Esophagus squamous epithelium (tissue), 4 donors: ENCODE results near the gene FER1L5.

Experiments
- POLR2A ChIP-seq, 4 donors: fragments of 450-650 bp; IDR thresholded peaks; one replicate each; pipeline ENCODE4 v1.6.1; 2017; ENCODE audit warnings: antibody characterized with exemption in 4 of 4, mild to moderate bottlenecking in 4 of 4, moderate library complexity in 3 of 4
- TF ChIP-seq, protein P1 (sequence below), 6 experiments: fragments of 450-650 bp in 4 of 6; fragments of 200-600 bp in 2 of 6; sonication (generic) in 2 of 6; IDR thresholded peaks; one replicate each; pipeline ENCODE4 v1.5.1; 2016 to 2019; ENCODE audit warnings: antibody characterized with exemption in 6 of 6, mild to moderate bottlenecking in 4 of 6, moderate library complexity in 4 of 6

DNA sequence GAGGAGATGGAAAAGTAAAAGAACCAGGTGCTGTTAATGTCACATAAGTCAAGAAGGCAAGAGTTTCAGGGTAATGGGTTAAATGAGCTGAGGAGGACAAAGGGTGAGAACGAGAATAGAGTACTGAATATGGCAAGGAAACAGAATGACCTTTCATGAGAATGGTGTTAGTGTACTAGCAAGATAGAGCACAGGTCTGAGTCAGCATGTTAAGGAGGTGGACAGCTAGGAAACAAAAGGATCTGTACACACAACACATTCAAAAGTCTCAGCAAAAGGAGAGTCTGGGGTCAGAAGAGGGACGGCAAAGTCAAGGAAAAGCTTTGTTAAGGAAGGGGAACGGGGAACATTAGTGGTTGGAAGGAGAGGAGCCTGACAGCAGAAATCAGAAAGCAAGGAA is 68.4 kb downstream of the FER1L5 start:
- TF ChIP-seq, protein P1, sequence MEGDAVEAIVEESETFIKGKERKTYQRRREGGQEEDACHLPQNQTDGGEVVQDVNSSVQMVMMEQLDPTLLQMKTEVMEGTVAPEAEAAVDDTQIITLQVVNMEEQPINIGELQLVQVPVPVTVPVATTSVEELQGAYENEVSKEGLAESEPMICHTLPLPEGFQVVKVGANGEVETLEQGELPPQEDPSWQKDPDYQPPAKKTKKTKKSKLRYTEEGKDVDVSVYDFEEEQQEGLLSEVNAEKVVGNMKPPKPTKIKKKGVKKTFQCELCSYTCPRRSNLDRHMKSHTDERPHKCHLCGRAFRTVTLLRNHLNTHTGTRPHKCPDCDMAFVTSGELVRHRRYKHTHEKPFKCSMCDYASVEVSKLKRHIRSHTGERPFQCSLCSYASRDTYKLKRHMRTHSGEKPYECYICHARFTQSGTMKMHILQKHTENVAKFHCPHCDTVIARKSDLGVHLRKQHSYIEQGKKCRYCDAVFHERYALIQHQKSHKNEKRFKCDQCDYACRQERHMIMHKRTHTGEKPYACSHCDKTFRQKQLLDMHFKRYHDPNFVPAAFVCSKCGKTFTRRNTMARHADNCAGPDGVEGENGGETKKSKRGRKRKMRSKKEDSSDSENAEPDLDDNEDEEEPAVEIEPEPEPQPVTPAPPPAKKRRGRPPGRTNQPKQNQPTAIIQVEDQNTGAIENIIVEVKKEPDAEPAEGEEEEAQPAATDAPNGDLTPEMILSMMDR (IDR thresholded peaks at IDR 0.05) = no peak
- TF ChIP-seq POLR2A (IDR thresholded peaks at IDR 0.05) = no peak
